Midbrain (tissue), 1 donor: ENCODE data around the gene TUBB2B.
"Not testable (repeated sequence)": the region's sequence is repeated elsewhere in the genome, so short reads cannot be mapped to it uniquely, and the experiment has no call there.

ENCODE experiments used
- DNase-seq: peaks from one replicate; lab custom pipeline; 2025; lab: John Stamatoyannopoulos, UW

The TUBB2B gene

GRCh38 chr6:3209114-3210023 is 18.1 kb downstream of the TUBB2B start:
- no peak for DNase-seq

GRCh38 chr6:3208775-3209113 is 18.7 kb downstream of the TUBB2B start:
- no peak for DNase-seq

GRCh38 chr6:3208098-3208774 is 19.2 kb downstream of the TUBB2B start:
- no peak for DNase-seq

GRCh38 chr6:3206339-3207015 is 21.0 kb downstream of the TUBB2B start:
- no peak for DNase-seq

GRCh38 chr6:3205913-3206312 is 21.5 kb downstream of the TUBB2B start:
- no peak for DNase-seq

- DNase-seq, result no peak
Measured at GRCh38 chr6:3204921-3205320, 22.5 kb downstream of the TUBB2B start.

GRCh38 chr6:3202999-3203696 is 24.3 kb downstream of the TUBB2B start:
- no peak for DNase-seq

- DNase-seq, result no peak
Measured at GRCh38 chr6:3201388-3201787, 26.1 kb downstream of the TUBB2B start.

GRCh38 chr6:3200682-3201081 is 26.8 kb downstream of the TUBB2B start:
- DNase-seq, result no peak

- no peak for DNase-seq
Measured at GRCh38 chr6:3199382-3199781, 28.1 kb downstream of the TUBB2B start.

- DNase-seq, result not testable (repeated sequence)
Measured at GRCh38 chr6:3197734-3198133, 29.7 kb downstream of the TUBB2B start.

- DNase-seq, result no peak
Measured at GRCh38 chr6:3196770-3197169, 30.7 kb downstream of the TUBB2B start.

GRCh38 chr6:3195695-3196497 is 31.6 kb downstream of the TUBB2B start:
- peak; percentile 67 for DNase-seq

GRCh38 chr6:3195420-3195694 is 32.1 kb downstream of the TUBB2B start:
- DNase-seq, result peak; percentile 58

GRCh38 chr6:3194535-3195419 is 32.7 kb downstream of the TUBB2B start:
- peak; percentile 80 for DNase-seq

- peak; percentile 31 for DNase-seq
Measured at GRCh38 chr6:3193102-3193849, 34.2 kb downstream of the TUBB2B start.

- DNase-seq, result no peak
Measured at GRCh38 chr6:3190779-3191178, 36.7 kb downstream of the TUBB2B start.

GRCh38 chr6:3190056-3190455 is 37.4 kb downstream of the TUBB2B start:
- no peak for DNase-seq

GRCh38 chr6:3189192-3189591 is 38.3 kb downstream of the TUBB2B start:
- not testable (repeated sequence) for DNase-seq

GRCh38 chr6:3188262-3188661 is 39.2 kb downstream of the TUBB2B start:
- DNase-seq, result no peak
